ENCODE data around the gene CYFIP1.

Gene CYFIP1

DNA sequence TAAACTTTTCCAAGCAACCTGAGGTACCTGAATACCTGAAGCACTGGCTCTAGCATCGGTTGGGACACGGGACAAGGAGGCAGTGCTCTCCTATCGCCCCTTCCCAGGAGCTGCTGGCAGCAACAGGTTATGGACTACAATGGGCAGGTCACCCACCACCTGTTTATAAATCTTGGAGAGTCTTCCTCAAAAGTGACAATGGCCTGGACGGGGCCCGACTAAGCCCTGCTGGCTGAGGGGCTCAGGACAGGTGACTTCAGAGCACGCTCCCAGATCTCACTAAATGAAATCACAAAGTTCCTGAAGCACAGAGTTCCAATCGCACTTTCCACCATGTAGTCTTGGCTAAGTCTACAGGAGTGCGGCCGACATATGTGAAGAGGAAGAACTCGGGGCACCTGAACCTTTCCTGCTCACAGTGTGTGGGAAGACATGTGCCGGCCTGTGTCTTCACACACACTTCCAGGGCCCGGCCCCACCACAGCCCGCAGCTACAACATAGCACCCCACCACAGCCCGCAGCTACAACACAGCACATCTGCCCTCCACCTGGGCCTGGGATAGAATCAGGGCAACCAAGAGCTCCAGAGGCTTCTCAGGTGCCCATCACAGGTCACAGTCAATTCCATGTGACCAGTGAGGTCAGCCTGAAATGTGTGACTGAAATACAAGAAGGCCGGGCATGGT, 12.9 kb downstream of the CYFIP1 start:
- DNase-seq (ENCODE audit: low spot score): no peak

GRCh38 chr15:22966321-22967083, 13.7 kb downstream of the CYFIP1 start:
- DNase-seq (ENCODE audit: low spot score): no peak

DNA sequence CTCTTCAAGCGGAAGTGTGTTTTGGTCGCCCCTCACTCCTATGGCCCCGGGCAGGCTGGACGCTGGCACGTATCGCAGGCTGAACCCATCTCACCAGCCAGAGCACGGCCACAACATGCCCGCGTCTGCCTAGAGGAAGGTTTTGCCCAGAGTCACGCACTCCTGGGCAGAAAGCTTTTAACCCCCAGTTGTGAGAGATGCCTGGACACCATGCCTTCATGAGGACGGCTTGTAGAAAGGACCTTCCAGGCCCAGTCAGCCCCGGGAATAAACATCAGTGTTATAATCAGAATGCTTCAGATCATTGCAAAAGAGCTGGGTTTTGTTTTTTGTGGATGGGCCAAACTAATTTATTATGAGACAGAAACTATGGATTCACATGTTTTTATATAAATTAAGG, 16.5 kb downstream of the CYFIP1 start:
- DNase-seq (ENCODE audit: low spot score): no peak

- DNase-seq (ENCODE audit: low spot score): no peak
Measured at GRCh38 chr15:22962611-22963010, 17.6 kb downstream of the CYFIP1 start.

GRCh38 chr15:22961762-22962161, 18.4 kb downstream of the CYFIP1 start:
- DNase-seq (ENCODE audit: low spot score): no peak

DNA sequence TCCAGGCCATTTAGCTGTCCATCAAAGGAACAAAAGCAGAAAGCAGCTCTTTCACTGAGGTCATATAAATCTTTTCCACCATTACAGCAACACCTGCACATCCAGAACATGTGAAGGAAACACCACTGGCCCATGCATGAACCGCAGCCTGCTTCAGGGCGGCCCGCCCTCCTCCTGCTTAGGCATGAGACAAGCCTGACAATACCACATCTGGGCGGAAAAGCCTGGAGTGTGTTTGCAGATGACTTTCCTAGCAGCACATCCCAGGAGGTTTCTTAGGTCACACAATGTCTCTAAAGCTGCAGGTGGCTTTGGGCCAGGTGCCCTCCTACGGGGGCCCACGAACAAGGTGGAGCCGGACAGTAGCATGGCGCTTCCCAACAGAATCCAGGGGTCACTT, 19.6 kb downstream of the CYFIP1 start:
- DNase-seq (ENCODE audit: low spot score): no peak

- DNase-seq (ENCODE audit: low spot score): no peak
Measured at GRCh38 chr15:22960126-22960525, 20.0 kb downstream of the CYFIP1 start.

- DNase-seq (ENCODE audit: low spot score): no peak
Measured at GRCh38 chr15:22959321-22960101, 20.7 kb downstream of the CYFIP1 start.

GRCh38 chr15:22958487-22959280, 21.5 kb downstream of the CYFIP1 start:
- no peak for DNase-seq (ENCODE audit: low spot score)

GRCh38 chr15:22956978-22957260, 23.2 kb downstream of the CYFIP1 start:
- DNase-seq (ENCODE audit: low spot score): no peak

GRCh38 chr15:22956257-22956977, 23.8 kb downstream of the CYFIP1 start:
- DNase-seq (ENCODE audit: low spot score): no peak

DNA sequence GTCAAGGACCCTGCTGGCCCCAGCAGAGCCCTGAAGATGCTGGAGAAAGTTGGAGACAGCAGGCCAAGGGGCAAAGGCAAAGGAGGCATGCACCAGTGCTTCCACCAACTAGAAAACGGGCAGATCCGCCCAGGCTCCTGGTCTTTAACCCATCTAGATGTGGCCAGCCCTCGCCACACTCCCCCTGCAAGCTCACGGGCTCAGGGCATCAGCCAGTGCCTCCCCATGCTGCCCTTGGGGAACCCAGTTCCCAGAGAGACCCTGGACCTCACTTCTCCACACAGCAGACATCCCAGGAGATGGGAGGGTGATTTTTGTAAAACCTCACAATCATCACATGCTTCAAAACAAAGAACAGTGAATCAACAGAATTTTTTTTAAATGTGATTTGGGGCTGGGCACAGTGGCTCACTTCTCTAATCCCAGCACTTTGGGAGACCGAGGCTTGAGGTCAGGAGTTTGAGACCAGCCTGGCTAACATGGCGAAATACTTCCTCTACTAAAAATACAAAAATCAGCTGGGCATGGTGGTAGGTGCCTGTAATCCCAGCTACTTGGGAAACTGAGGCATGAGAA, 24.5 kb downstream of the CYFIP1 start:
- DNase-seq (ENCODE audit: low spot score): no peak

DNA sequence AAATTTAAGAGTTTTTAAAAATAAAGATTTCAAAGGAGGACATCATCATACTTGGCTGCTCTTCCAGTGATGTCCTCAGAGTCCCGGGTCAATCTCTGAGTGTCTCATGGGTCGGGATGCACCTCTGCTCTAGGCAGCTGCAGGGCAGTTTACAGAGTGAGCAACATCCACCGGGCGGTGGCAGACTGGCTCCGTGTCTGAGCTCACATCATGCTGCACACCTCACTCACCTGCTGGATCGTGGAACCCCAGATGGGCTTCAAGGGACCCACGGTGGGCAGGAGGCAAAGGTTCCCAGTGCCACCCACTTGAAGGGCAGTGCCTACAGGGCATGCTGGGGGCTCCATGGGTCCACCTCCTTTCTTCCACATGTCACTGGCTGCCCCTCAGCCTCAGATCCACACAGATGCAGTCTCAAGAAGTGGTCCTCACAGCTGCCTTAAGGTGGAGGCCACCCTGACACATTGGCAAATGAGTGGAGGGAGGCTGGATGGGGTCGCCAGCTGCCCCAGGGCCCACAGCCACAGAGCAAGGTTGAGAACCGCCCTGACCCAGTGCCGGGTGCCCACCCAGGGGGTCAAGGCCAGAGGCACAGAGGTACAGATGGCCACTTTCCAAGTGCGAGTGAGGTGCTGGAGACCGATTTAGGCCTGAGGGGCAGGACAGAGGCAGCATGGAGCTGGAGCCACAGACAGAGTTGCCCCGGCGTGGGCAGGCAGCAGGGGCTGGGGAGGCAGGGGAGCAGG, 25.2 kb downstream of the CYFIP1 start:
- DNase-seq (ENCODE audit: low spot score): no peak

DNA sequence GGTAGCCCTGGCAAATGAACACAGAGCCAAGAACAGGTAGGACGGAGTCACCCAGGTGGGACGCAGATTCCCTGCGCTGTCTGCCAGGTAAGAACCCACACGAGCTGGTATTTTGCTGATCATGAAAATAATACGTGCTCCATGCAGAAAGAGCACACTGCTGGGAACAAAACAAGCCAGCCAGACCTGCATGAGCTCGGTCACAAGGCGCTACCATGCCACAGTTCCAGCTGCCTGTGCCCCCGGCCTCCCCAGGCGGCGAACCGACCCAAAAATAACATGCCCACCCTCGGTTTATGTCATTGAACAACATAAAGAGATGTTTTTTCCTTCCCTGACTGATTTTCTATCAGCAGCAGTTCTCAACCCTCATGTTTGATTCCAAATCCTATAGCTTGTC, 25.8 kb downstream of the CYFIP1 start:
- DNase-seq (ENCODE audit: low spot score): no peak

DNA sequence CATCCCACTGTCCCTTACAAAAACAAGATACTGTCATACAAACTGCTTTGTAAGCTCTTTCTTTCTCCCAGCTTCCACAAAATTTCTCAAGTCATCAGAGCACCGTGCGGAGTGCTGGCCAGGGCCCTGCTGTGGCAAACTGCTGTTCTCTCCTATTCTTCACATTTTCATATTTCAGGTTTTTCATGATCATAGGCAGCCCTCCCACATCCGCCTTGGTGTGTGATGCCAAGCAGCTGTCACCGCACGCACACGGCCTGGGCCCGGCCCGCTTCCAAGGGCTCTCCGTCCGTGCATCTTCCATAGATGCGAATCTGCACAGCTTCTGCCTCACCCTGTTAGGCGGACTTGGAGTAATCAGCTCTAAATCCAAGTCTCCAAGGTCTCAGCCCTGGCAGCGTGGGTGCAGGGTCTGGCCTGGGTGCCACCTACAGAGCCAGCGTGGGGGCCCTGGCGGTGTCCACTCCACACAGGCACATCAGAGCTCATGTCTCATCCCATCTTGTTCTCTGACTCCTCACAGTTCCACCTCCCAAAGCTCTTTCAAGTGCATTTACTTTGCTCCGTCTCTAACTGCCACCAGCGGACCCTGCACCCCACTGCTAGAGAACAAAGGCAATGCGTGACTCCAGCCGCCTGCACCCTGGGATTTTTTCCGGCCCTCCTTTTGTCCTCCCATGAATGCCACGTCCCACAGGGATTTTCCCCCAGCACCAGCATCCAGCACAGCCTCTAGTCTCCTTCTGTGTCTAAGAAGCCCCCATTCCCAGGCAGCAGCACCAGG, 27.2 kb downstream of the CYFIP1 start:
- no peak for DNase-seq (ENCODE audit: low spot score)

- DNase-seq (ENCODE audit: low spot score): no peak
Measured at GRCh38 chr15:22951381-22952280, 28.5 kb downstream of the CYFIP1 start.

GRCh38 chr15:22951031-22951380, 29.2 kb downstream of the CYFIP1 start:
- no peak for DNase-seq (ENCODE audit: low spot score)

DNA sequence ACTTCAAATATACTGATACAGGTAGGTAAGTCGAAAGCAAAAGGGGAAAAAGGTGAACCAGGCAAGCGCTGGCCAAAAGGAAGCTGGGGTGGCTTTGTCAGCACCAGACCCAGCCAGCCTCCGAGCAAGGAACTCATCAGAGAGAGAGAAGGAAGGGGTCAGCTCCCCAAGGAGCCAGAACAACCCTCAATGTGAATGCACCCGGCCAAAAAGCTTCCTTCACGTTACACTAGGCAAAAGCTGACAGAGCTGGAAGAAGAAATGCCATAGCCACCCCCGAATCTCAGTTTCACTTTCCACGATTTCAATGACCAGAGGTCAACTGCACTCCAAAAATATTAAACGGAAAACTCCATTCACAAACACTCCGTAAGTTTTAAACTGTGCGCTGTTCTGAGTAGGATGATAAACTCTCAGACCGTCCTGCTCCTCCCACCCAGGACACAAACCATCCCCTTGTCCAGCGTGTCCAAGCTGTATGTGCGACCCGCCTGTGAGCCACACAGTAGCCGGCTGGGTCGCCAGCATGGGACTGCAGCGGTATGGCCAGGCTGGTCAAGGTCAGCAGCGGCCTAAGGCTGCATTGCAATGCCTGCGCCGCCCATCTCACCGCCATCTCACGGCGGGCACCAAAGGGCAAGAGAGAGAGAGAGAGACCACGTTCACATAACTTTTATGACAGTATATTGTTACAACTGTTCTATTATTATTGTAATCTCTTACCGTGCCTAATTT, 29.7 kb downstream of the CYFIP1 start:
- DNase-seq (ENCODE audit: low spot score): no peak
